ENCODE measurements around the gene SYT7. TPM values are rescaled to one million over a fixed set of nuclear protein-coding genes. Genes with fewer than 3 reads are reported as not detected.
A peak's percentile ranks its signal among the peaks of the same experiment; 100 is the strongest.

The SYT7 gene
- total RNA-seq: not detected

- no peaks in the 10 kb centered on the region for H3K36me3 Mint-ChIP-seq
- peaks cover 48% of the 10 kb centered on the region for H3K27me3 Mint-ChIP-seq
- H3K9me3 Mint-ChIP-seq (ENCODE audit: low read depth): no peaks in the 10 kb centered on the region
- DNase-seq: peak; percentile 94
- ATAC-seq: peak; percentile 87
- CTCF ChIA-PET: interaction anchor here (0.5 to 1.0 kb wide), 5 partner anchors 47 to 186 kb away, joined by 3 to 5 read pairs (median 3); no protein-coding TSS in a partner anchor
- peak within 1 kb of the TSS; percentile 64 for H3K4me3 Mint-ChIP-seq
- peak within 1 kb of the TSS; percentile 12 for H3K27ac Mint-ChIP-seq
- peaks cover 6% of the 10 kb centered on the region for H3K4me1 Mint-ChIP-seq
Measured at GRCh38 chr11:61581030-61581928, at the start of gene SYT7. TSS of gene SYT7 (minus strand) at chr11:61581076. CDS start at chr11:61580820, 256 bp downstream.

- CTCF ChIA-PET: interaction anchor here (0.8 to 1.4 kb wide), 4 partner anchors 9 to 184 kb away, joined by 3 read pairs; no protein-coding TSS in a partner anchor
Measured at GRCh38 chr11:61630089-61630488, 49.2 kb upstream of the SYT7 start.

GRCh38 chr11:61629082-61629833 is 48.4 kb upstream of the SYT7 start:
- Mint-ChIP-seq H3K36me3 (no peaks in the 10 kb centered on the region), H3K27ac (no peak overlapping the region), H3K4me1 (peaks cover 7% of the 10 kb centered on the region), H3K27me3 (peaks cover 8% of the 10 kb centered on the region), H3K4me3 (no peak overlapping the region), H3K9me3 (ENCODE audit: low read depth) (no peaks in the 10 kb centered on the region)
- CTCF ChIA-PET: interaction anchor here (0.8 to 1.6 kb wide), 4 partner anchors 9 to 151 kb away, joined by 3 to 5 read pairs (median 4); no protein-coding TSS in a partner anchor
- DNase-seq (no peak), ATAC-seq (no peak)

More at GRCh38 chr11:61630089-61630488, 49.2 kb upstream of the SYT7 start:
- H3K9me3 Mint-ChIP-seq (ENCODE audit: low read depth): no peaks in the 10 kb centered on the region
- peaks cover 8% of the 10 kb centered on the region for H3K27me3 Mint-ChIP-seq
- no peak for ATAC-seq
- H3K4me1 Mint-ChIP-seq: peaks cover 7% of the 10 kb centered on the region
- DNase-seq: no peak
- H3K27ac Mint-ChIP-seq: no peak overlapping the region
- H3K36me3 Mint-ChIP-seq: no peaks in the 10 kb centered on the region
- no peak overlapping the region for H3K4me3 Mint-ChIP-seq

- DNase-seq (no peak), ATAC-seq (no peak)
- CTCF ChIA-PET: interaction anchor here (1.1 to 2.0 kb wide), 5 partner anchors 41 to 152 kb away, joined by 3 to 6 read pairs (median 4); no protein-coding TSS in a partner anchor
- Mint-ChIP-seq H3K4me3 (no peak overlapping the region), H3K9me3 (ENCODE audit: low read depth) (no peaks in the 10 kb centered on the region), H3K27ac (no peak overlapping the region), H3K27me3 (peaks cover 8% of the 10 kb centered on the region), H3K4me1 (peaks cover 7% of the 10 kb centered on the region), H3K36me3 (no peaks in the 10 kb centered on the region)
Measured at GRCh38 chr11:61628662-61628970, 47.7 kb upstream of the SYT7 start.

GRCh38 chr11:61627850-61628661 is 47.2 kb upstream of the SYT7 start:
- H3K4me3 Mint-ChIP-seq: no peak overlapping the region
- CTCF ChIA-PET: interaction anchor here (1.1 to 2.0 kb wide), 5 partner anchors 40 to 151 kb away, joined by 3 to 6 read pairs (median 4); no protein-coding TSS in a partner anchor
- peak; percentile 67 for ATAC-seq
- peaks cover 7% of the 10 kb centered on the region for H3K4me1 Mint-ChIP-seq
- peak; percentile 48 for DNase-seq
- no peaks in the 10 kb centered on the region for H3K9me3 Mint-ChIP-seq (ENCODE audit: low read depth)
- peaks cover 8% of the 10 kb centered on the region for H3K27me3 Mint-ChIP-seq
- H3K27ac Mint-ChIP-seq: no peak overlapping the region
- H3K36me3 Mint-ChIP-seq: no peaks in the 10 kb centered on the region

GRCh38 chr11:61626580-61627380 is 45.9 kb upstream of the SYT7 start:
- H3K27ac Mint-ChIP-seq: no peak overlapping the region
- no peaks in the 10 kb centered on the region for H3K9me3 Mint-ChIP-seq (ENCODE audit: low read depth)
- no peaks in the 10 kb centered on the region for H3K36me3 Mint-ChIP-seq
- H3K4me3 Mint-ChIP-seq: no peak overlapping the region
- ATAC-seq (no peak), DNase-seq (no peak)
- H3K27me3 Mint-ChIP-seq: peaks cover 8% of the 10 kb centered on the region
- H3K4me1 Mint-ChIP-seq: peaks cover 7% of the 10 kb centered on the region
- CTCF ChIA-PET: interaction anchor here (0.6 to 2.0 kb wide), 2 partner anchors 39 to 659 kb away, joined by 3 to 6 read pairs; no protein-coding TSS in a partner anchor

GRCh38 chr11:61625525-61625924 is 44.6 kb upstream of the SYT7 start:
- Mint-ChIP-seq H3K9me3 (ENCODE audit: low read depth) (no peaks in the 10 kb centered on the region), H3K27me3 (peaks cover 11% of the 10 kb centered on the region), H3K4me3 (no peak overlapping the region), H3K27ac (no peak overlapping the region), H3K36me3 (no peaks in the 10 kb centered on the region), H3K4me1 (peaks cover 7% of the 10 kb centered on the region)
- CTCF ChIA-PET: no interaction called here
- no peak for DNase-seq
- ATAC-seq: no peak

DNA sequence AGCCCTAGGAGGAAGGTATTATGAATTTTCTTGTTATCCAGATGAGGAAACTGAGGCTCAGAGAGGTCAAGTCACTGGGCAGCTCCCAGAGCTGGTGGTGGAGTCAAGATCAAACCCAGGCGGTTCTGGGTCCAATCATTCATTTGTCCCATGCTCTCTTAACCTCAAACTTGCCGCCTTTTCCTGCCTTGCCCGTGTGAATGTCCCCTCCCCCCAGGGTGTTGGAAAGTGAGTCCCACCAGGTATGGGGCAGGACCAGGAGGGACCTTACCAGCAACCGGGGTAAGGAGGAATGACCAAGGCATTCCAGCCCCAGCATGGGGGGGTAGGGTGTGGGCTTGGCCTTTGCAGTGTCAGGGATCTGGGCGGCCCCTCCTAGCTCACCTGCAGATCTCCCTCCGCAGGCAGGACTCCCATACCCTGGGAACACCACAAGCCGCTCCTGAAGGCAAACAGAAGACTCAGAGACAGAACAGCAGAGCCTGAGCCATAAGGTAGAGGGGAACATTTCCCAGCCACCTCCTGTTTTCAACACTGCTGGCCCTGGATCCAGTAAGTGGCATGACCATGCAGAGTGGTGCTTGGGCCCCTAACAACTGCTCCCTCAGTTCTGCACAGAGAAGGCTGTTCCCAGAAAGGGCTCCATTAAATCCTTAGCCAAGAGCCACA is 41.2 kb upstream of the SYT7 start:
- ATAC-seq (no peak), DNase-seq (no peak)
- Mint-ChIP-seq H3K27ac (no peak overlapping the region), H3K27me3 (peaks cover 15% of the 10 kb centered on the region), H3K4me3 (no peak overlapping the region), H3K9me3 (ENCODE audit: low read depth) (no peaks in the 10 kb centered on the region), H3K4me1 (no peaks in the 10 kb centered on the region), H3K36me3 (no peaks in the 10 kb centered on the region)
- CTCF ChIA-PET: no interaction called here

DNA sequence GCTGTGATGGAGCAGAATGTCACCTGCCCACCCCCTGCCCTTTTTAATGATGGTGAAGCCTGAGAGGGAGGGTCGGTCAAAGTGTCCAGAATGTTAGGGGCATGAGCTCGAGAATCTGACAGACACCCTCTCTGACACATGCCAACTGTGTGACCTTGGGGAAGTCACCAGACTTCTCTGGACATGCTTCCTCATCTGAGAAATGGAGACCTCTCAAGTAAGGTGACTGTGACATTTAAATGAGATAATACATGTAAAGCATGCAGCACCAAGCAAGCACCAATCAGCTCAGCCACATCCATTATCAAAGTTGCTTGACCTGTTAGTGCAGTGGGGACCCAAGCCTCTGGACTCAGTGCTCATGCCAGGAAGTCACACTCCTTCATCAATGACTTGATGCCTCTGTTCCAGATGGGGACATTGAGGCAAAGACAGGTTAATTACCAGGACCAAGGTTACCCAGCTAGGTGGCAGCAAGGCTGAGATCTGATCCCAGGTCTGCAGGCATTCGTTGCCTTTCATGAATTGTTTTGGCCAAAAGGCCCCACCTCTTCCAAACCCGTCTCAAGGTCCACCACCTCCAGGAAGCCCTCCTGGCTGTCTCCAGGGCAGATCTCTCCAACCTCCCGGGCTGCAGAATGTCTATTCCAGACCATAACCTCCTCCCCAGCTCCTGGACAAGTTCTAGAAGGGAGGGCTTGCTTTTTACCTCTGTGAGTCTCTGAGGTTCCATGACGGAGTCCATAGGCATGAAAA is 38.8 kb upstream of the SYT7 start:
- Mint-ChIP-seq H3K36me3 (no peaks in the 10 kb centered on the region), H3K4me3 (no peak overlapping the region), H3K9me3 (ENCODE audit: low read depth) (no peaks in the 10 kb centered on the region), H3K4me1 (no peaks in the 10 kb centered on the region), H3K27me3 (peaks cover 22% of the 10 kb centered on the region), H3K27ac (no peak overlapping the region)
- CTCF ChIA-PET: interaction anchor here (1.0 kb wide), 1 partner anchor 19 kb away, joined by 3 read pairs; no protein-coding TSS in a partner anchor
- ATAC-seq (no peak), DNase-seq (no peak)

DNA sequence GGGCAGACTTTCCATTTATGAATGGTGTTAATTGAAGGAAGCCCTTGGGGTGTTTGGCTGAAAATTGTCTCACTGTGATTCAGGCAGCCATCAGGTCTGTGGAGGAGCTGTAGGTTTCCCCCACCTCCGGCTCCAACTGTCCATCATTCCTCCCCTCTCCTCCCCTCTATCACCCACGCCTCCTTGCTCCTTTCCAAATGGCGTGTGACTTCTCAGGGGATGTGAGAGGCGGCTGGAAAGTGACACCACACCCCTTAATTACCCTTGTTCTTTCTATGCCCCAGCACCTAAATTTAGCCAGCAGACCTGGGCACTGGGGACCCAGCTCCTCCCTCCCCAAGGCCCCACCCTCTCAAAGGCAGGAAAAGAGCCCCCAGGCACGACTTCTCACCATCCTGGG is 38.1 kb upstream of the SYT7 start:
- H3K27ac Mint-ChIP-seq: no peak overlapping the region
- DNase-seq (no peak), ATAC-seq (no peak)
- no peaks in the 10 kb centered on the region for H3K36me3 Mint-ChIP-seq
- no peaks in the 10 kb centered on the region for H3K9me3 Mint-ChIP-seq (ENCODE audit: low read depth)
- H3K4me1 Mint-ChIP-seq: no peaks in the 10 kb centered on the region
- peaks cover 22% of the 10 kb centered on the region for H3K27me3 Mint-ChIP-seq
- H3K4me3 Mint-ChIP-seq: no peak overlapping the region
- CTCF ChIA-PET: interaction anchor here (1.0 kb wide), 1 partner anchor 20 kb away, joined by 3 read pairs; no protein-coding TSS in a partner anchor

DNA sequence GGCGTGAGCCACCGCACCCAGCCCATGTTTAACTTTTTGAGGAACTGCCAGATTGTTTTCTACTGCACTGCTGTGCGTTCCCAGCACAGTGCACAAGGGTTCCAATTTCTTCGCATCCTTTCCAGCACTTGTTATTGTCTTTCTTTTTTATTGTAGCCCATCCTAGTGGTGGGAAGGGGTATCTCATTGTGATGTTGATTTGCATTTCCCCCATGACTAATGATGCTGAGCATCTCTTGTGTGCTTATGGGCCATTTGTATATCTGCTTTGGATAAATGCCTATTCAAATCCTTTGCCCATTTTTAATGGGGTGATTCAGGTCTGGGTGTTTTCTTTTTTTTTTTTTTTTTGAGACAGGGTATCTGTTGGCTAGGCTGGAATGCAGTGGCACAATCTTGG is 36.6 kb upstream of the SYT7 start:
- no peaks in the 10 kb centered on the region for H3K36me3 Mint-ChIP-seq
- no peaks in the 10 kb centered on the region for H3K9me3 Mint-ChIP-seq (ENCODE audit: low read depth)
- H3K27ac Mint-ChIP-seq: no peak overlapping the region
- ATAC-seq: no peak
- no peak overlapping the region for H3K4me3 Mint-ChIP-seq
- no peak for DNase-seq
- H3K4me1 Mint-ChIP-seq: no peaks in the 10 kb centered on the region
- H3K27me3 Mint-ChIP-seq: peaks cover 26% of the 10 kb centered on the region
- CTCF ChIA-PET: no interaction called here

Measured in activated CD8-positive, alpha-beta memory T cell treated with anti-CD3 and anti-CD28 coated beads, Interleukin-2, amount 10 ng/mL, durations not matched to agents 7 days and 5 days (primary cell).